Motor neuron (in vitro differentiated cells): ENCODE results near the gene TMEM229B. TPM values are rescaled to one million over a fixed set of nuclear protein-coding genes. Genes with fewer than 3 reads are reported as not detected.
A peak's percentile ranks its signal among the peaks of the same experiment; 100 is the strongest.

Experiments used
- ATAC-seq, 8 experiments: fragments of 200-7000 bp; cut with Tn5 transposase; replicated peaks in 6 of 8; 2 replicates each; pipeline ENCODE4 v1.8.0; 2021; ENCODE audit warnings: mild to moderate bottlenecking in 8 of 8, moderate library complexity in 8 of 8
- H3K27ac ChIP-seq, 2 donors: fragments of 250-450 bp; sonication (Bioruptor Pico); 2 replicates each; pipeline ENCODE4 v1.9.0; 2021; ENCODE audit warnings: antibody characterized with exemption in 2 of 2, mild to moderate bottlenecking in 2 of 2, moderate library complexity in 1 of 2
- H3K4me1 ChIP-seq, 2 donors: fragments of 250-450 bp; sonication (Bioruptor Pico); replicated peaks in 1 of 2; 2 replicates each; pipeline ENCODE4 v1.6.1; 2021; ENCODE audit warnings: antibody characterized with exemption in 2 of 2, mild to moderate bottlenecking in 2 of 2, moderate library complexity in 1 of 2
- H3K4me3 ChIP-seq, 5 donors: fragments of 250-450 bp; sonication (Bioruptor Pico); 2 replicates each; pipeline ENCODE4 v1.9.0; 2021; ENCODE audit warnings: antibody characterized with exemption in 5 of 5, mild to moderate bottlenecking in 5 of 5, moderate library complexity in 4 of 5
- WGBS, 10 experiments: fragments of 450-650 bp; shearing (Covaris generic); methylation state at CpG; one replicate each; pipeline ENCODE4 v1.0.0; 2022; 5-methylcytosine and 5-hydroxymethylcytosine counted together
- in situ Hi-C, 9 experiments: fragments of 400-800 bp; cut with MboI; loops; one replicate each; pipeline ENCODE4 v1.15.0; 2021; ENCODE audit warnings: low sequenced_read_pairs in 9 of 9, low pct_unique_long_range_greater_than_20kb in 2 of 9; ENCODE audit not compliant: unreplicated experiment in 9 of 9
- total RNA-seq, 8 experiments: library from RNA; unstranded; fragments of 300-600 nt; gene quantifications; 2 replicates each; pipeline versions ENCODE4 v1.2.3 to v1.2.4, GENCODE V29; 2022

Gene TMEM229B
- total RNA-seq, 8 experiments from 2014 or later = 0.38 to 13.3 (median 0.93) TPM

DNA sequence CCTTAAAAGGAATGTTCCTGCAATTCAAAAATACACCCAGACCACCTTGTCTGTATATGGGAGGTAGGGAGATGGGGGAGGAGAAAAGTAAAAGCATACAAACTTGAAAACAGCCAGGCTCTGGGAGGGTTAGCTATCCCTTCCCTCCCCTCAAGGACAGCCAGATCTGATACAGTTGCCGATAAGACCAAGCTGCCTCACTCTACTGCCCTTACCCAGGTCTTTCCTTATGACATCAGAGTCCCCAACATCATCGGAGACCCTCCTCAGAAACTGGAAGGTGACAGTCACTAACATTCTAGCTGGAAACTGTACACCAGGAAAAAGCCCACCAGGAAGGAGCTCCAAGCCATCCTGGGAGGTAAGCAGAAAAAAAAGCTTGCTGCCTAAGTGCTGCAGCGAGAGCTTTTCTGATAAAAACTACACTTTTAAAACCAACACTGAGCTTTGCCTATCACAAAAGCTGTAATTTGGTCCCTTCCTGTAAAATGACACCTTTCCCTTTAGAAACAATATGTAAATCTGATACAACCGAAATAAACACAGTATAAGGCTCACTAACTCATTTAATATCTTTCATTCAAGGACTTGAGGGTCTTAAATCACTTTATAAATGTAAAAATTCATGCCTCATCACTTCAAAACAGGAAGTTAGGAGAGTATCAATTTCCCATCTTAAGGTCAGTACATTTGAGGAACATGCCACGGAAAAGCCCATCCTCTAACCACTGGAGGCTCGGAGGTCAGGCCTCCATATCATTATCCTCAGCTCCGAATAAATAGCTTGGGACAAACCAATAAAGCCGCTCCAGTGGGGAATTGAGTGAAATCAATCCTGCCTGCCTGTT is 24.2 kb upstream of the TMEM229B start:
- Histone ChIP-seq H3K4me3 (no peak overlapping the region), H3K4me1 (no peaks in the 10 kb centered on the region), H3K27ac (no peak overlapping the region)
- ATAC-seq = no peak
- WGBS, 10 experiments = 60 to 89% (median 83%) methylated on average over 1 to 7 of the region's 8 CpGs; no CpG with 5 or more reads in 1 of the 10 experiments
- in situ Hi-C loops = no loop called here

GRCh38 chr14:67510836-67511235 is 22.3 kb upstream of the TMEM229B start:
- in situ Hi-C loops = no loop called here
- no peak overlapping the region for H3K27ac ChIP-seq
- H3K4me3 ChIP-seq = no peak overlapping the region
- no peak for ATAC-seq
- no peaks in the 10 kb centered on the region for H3K4me1 ChIP-seq
- 0 to 100% (median 61%) methylated on average over 1 to 2 of the region's 3 CpGs; no CpG with 5 or more reads in 2 of the 10 experiments for WGBS, 10 experiments

DNA sequence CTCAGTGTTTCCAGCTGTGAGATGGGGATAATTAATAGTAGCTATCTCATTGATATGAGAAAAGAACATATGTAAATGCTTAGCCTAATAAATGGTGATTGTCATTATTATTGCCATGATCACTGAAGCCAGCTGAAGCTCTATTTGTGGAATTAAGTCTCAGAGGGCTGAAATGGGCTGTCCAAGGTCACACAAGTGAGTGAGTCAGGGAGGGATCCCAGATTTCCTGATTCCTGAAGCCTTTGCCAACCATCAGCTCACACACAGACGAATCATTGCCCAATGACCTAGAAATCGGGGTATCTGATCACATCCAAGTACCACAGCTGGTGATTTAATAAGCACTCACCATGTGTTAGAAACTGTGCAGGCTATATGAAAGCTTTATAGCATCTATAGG is 21.6 kb upstream of the TMEM229B start:
- in situ Hi-C loops = no loop called here
- no peak overlapping the region for H3K27ac ChIP-seq
- no peak overlapping the region for H3K4me3 ChIP-seq
- no peaks in the 10 kb centered on the region for H3K4me1 ChIP-seq
- ATAC-seq = no peak
- 0 to 100% (median 75%) methylated on average over 1 to 2 of the region's 2 CpGs; no CpG with 5 or more reads in 3 of the 10 experiments for WGBS, 10 experiments

DNA sequence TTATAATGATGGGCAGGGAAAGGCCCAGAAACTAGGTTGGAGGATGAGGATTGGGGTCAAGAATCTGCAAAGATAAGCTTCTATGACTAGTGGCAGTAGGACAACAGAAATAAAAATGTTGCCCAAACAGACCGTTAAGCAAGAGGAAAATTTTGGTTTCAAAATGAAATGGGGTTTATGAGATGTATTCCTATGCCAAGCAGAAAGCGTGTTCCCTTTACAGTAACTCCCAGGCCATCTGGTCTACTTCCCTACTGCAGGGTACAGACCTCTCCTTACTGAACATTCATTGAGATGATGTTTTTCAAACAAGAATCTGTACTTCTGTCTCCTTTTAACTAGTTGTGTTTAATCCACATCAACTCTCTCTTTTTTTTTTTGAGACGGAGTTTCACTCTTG is 20.4 kb upstream of the TMEM229B start:
- ATAC-seq = no peak
- in situ Hi-C loops = no loop called here
- WGBS, 10 experiments = 32 to 100% (median 71%) methylated on average over 1 to 3 of the region's 3 CpGs
- H3K4me3 ChIP-seq = no peak overlapping the region
- no peak overlapping the region for H3K27ac ChIP-seq
- H3K4me1 ChIP-seq = no peaks in the 10 kb centered on the region

DNA sequence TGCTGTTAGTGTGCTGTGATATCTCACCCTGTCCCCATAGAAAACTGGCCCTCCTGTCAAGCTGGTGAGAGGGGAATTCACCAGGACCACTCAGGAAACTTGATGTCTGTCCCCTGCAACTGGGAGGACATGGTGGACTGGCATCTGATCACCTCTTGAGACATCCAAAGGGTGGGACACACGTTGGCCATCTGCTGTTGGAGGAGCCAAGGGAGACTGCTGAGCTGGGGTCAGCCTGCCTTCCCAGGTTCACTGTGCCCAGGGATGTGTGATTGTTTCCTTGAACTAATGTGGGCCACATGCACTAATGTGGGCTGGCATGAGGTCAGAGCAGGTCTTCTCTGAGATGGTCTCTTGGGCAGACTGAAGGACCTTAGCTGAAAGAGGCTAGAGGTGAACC is 16.7 kb upstream of the TMEM229B start:
- in situ Hi-C loops = no loop called here
- Histone ChIP-seq H3K27ac (no peak overlapping the region), H3K4me1 (no peaks in the 10 kb centered on the region), H3K4me3 (no peak overlapping the region)
- no peak for ATAC-seq
- WGBS, 10 experiments = 0% methylated on average over 1 of the region's 1 CpG; no CpG with 5 or more reads in 9 of the 10 experiments

GRCh38 chr14:67503331-67503730 is 14.8 kb upstream of the TMEM229B start:
- 56 to 100% (median 89%) methylated on average over 1 to 5 of the region's 7 CpGs for WGBS, 10 experiments
- Histone ChIP-seq H3K4me3 (no peak overlapping the region), H3K4me1 (no peaks in the 10 kb centered on the region), H3K27ac (no peak overlapping the region)
- no peak for ATAC-seq
- in situ Hi-C loops = no loop called here

DNA sequence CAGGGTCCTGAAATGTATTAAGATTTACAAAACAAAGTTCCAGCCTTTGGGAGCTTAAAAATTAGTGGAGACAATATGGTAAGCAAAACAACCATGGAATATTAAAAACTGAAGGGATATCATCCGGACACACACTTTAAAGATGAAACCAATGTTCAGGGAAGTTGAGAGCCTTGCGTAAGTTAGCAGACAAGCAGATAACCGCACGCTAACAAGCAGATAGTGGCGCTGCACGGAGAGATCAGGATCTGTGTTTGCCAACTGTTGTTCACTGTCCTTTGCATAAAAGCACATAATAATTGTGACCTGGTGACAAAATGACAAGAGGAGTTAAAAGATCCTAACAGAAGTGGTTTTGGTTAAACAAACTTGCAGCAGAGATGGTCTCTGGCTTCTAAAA is 14.3 kb upstream of the TMEM229B start:
- no peak for ATAC-seq
- Histone ChIP-seq H3K27ac (no peak overlapping the region), H3K4me3 (no peak overlapping the region), H3K4me1 (no peaks in the 10 kb centered on the region)
- in situ Hi-C loops = no loop called here
- 44 to 100% (median 73%) methylated on average over 1 to 6 of the region's 6 CpGs; no CpG with 5 or more reads in 1 of the 10 experiments for WGBS, 10 experiments

- WGBS, 10 experiments = 0 to 75% (median 41%) methylated on average over 2 to 4 of the region's 4 CpGs; no CpG with 5 or more reads in 2 of the 10 experiments
- in situ Hi-C loops = no loop called here
- Histone ChIP-seq H3K4me3 (no peak overlapping the region), H3K27ac (no peak overlapping the region), H3K4me1 (no peaks in the 10 kb centered on the region)
- ATAC-seq = peak in 3 of 8 experiments; percentile 40 to 80 (median 74)
These were observed 13.1 kb upstream of the TMEM229B start for GRCh38 chr14:67501670-67502069.

DNA sequence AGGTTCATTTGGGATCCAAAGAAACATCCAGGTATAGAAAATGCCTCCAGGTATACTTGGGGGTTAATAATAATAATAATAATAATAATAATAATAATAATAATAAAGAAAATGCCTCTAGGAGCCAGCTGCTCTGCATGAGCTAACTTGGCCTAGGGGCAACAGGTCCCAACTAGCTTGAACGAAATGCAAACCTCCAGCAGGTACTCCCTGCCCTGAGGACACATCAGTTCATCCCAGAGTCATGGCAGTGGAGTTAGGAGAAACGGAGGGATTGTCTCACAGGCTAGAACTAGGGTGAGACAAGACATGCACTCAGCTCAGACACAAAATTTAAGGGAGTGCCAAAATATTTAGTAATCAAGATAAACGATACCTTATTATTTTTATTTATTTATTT is 12.5 kb upstream of the TMEM229B start:
- 13 to 100% (median 80%) methylated on average over 1 to 3 of the region's 3 CpGs; no CpG with 5 or more reads in 3 of the 10 experiments for WGBS, 10 experiments
- Histone ChIP-seq H3K27ac (no peak overlapping the region), H3K4me1 (no peaks in the 10 kb centered on the region), H3K4me3 (no peak overlapping the region)
- in situ Hi-C loops = no loop called here
- ATAC-seq = no peak

DNA sequence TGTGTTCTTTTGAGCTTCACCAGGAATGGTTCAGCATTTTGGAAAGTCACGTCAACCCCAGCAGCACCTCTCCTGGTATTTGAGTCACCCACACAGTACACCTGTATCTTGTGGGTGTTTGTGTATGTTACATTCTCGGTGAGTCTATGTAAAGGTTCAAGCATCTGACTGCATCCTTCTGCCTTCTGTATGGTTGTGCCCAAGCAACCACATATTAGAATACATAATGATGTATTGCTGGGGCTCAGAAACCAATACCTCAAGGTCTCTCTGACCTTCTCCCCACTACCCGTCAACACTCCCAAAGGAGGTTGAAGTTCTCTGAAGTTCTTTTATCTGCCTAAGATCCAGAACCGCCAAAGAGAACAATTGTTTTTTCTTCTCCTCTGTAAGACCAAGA is 9.2 kb upstream of the TMEM229B start:
- in situ Hi-C loops = no loop called here
- no peak for ATAC-seq
- 69 to 100% (median 92%) methylated on average over 1 to 4 of the region's 4 CpGs; no CpG with 5 or more reads in 2 of the 10 experiments for WGBS, 10 experiments
- Histone ChIP-seq H3K4me1 (no peaks in the 10 kb centered on the region), H3K27ac (no peak overlapping the region), H3K4me3 (no peak overlapping the region)

DNA sequence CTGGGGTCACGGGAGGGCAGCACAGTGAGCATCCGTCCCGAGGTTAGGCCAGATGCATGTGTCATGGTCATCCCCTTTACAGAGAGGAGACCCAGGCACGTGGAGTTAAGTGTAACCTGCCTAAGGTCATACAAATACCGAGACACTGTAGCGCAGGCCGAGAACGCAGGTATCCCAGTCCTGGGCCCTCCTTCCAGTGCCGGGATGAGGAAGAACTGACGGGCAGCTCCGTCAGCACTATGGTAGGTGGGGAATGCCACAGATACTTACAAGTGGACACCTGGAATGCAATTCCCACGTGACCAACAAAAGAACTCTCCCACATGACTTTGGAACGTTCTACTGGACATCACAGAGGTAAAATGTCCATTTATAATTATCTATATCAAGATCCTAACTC is 8.7 kb upstream of the TMEM229B start:
- WGBS, 10 experiments = 39 to 91% (median 66%) methylated on average over 1 to 9 of the region's 13 CpGs; no CpG with 5 or more reads in 2 of the 10 experiments
- Histone ChIP-seq H3K4me1 (no peaks in the 10 kb centered on the region), H3K4me3 (no peak overlapping the region), H3K27ac (no peak overlapping the region)
- ATAC-seq = no peak
- in situ Hi-C loops = no loop called here

GRCh38 chr14:67495827-67496226 is 7.3 kb upstream of the TMEM229B start:
- Histone ChIP-seq H3K4me3 (no peak overlapping the region), H3K4me1 (peaks cover 0 to 6% of the 10 kb centered on the region in 2 donors), H3K27ac (no peak overlapping the region)
- 60 to 86% methylated on average over 1 of the region's 1 CpG; no CpG with 5 or more reads in 8 of the 10 experiments for WGBS, 10 experiments
- no peak for ATAC-seq
- in situ Hi-C loops = no loop called here

GRCh38 chr14:67493092-67493717 is 4.7 kb upstream of the TMEM229B start:
- in situ Hi-C loops = no loop called here
- 84 to 100% (median 100%) methylated on average over 1 to 6 of the region's 8 CpGs; no CpG with 5 or more reads in 4 of the 10 experiments for WGBS, 10 experiments
- ATAC-seq = no peak
- H3K4me3 ChIP-seq = no peak overlapping the region
- peaks cover 0 to 6% of the 10 kb centered on the region in 2 donors for H3K4me1 ChIP-seq
- no peak overlapping the region for H3K27ac ChIP-seq
